Glomerular visceral epithelial cell (primary cell): ENCODE data around the gene EIF2D.
"Not testable (repeated sequence)": the region's sequence is repeated elsewhere in the genome, so short reads cannot be mapped to it uniquely, and the experiment has no call there.

Experiments
- DNase-seq: peaks from one replicate; pipeline ENCODE4 v3.0.0-alpha.2; 2016; ENCODE audit errors: extremely low spot score

Gene EIF2D

GRCh38 chr1:206587904-206588303 lies 24.4 kb downstream of the EIF2D start:
- no peak for DNase-seq

GRCh38 chr1:206586501-206587445 lies 25.5 kb downstream of the EIF2D start:
- no peak for DNase-seq

- no peak for DNase-seq
Observed at GRCh38 chr1:206584683-206585082, 27.6 kb downstream of the EIF2D start.

DNA sequence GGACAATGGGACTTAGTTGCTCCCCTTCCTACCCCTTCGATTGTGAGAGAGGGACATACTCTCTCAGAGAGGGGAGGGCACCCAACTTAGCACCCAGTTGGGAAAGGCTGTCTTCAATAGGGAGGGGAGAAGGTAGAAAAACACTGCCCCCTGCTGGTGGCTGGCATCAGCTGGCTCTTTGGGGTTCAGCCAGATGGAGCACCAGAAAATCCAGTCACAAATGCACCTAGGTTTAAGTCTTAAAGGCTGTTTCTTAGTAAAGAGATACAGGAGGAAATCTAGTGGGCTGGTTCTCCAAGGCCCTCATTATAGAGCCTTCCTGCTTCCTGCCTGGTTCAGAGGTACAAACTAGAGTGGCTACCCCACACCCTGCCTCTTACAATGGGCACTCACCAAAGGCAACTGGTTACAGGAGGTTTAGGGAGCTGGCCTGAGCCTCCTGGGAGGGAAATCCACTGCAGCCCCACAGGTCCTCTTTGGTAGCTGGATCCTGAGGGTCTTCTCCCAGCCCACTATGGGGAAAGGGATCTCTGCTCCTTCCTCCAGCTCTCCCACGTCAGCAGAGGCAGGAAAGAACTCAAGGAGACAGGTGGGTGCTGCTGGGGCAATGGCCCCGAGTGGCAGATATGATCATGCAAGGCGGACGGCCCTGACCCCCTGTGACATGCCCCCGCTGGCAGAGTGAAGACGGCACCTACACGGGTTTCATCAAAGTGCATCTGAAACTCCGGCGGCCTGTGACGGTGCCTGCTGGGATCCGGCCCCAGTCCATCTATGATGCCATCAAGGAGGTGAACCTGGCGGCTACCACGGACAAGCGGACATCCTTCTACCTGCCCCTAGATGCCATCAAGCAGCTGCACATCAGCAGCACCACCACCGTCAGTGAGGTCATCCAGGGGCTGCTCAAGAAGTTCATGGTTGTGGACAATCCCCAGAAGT lies 28.3 kb downstream of the EIF2D start:
- peak; percentile 64 for DNase-seq

DNA sequence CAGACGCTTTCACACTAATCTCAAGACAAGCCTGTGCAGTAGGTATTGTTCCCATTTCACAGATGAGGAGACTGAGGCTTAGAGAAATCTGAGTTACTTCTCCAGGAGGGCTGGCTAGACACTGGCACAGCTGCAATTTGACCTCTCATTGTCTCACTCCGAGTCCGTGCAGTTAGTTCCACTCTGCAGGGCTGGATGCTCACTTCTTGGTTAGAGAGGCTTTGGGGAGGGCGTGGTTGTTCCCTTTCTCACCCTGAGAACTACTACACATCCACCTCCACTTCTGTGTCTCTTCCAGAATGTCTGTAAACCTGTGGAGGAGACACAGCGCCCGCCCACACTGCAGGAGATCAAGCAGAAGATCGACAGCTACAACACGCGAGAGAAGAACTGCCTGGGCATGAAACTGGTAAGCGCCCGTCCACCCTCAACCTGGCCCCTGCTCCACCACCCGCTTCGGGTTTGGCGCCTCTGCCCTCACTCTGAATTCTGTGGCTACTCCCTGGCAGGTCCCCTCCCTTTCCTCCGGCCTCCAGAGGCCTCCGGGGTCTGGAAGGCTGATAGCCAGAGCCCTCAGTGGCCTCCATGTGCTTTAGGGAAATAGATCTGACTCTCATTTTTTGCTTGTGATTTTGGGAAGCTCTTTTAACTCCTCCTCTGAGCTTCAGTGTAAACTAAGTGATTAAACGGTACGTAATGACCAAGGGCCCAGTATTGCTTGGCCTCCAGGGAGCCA lies 29.1 kb downstream of the EIF2D start:
- DNase-seq: no peak

- no peak for DNase-seq
Observed at GRCh38 chr1:206582537-206582936, 29.7 kb downstream of the EIF2D start.

DNA sequence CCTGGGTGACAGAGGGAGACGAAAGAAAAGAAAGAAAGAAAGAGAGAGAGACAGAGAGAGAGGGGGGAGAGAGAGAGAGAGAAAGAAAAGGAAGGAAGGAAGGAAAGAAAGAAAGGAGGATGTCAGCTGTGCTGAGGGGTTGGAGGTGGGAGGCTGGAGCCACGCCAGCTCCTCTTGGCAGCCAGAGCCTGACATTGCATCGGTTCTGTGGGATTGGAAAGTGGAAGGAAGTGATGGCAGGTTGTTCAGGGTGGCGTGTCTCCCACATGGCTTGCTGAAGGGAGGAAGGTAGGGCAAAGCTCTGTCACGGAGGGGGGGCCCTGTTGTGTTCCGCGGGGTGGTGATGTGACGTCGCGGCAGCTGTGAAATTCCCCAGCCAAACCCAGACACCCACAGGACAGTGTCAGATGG lies 30.7 kb downstream of the EIF2D start:
- no peak for DNase-seq

DNA sequence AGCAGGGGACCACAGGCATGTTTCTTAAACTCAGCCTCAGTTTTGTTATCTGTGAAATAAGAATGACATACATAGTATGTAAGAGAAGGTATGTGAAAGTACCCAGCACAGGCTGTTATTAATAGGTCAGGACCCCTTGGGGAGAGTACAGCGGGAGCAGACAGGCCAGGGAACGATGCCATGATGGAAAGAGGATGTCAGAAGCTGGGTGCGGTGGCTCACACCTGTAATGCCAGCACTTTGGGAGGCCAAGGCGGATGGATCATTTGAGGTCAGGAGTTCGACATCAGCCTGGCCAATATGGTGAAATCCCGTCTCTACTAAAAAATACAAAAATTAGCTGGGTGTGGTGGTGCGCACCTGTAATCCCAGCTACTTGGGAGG lies 31.2 kb downstream of the EIF2D start:
- not testable (repeated sequence) for DNase-seq

- no peak for DNase-seq
Observed at GRCh38 chr1:206580438-206581113, 31.7 kb downstream of the EIF2D start.

GRCh38 chr1:206579747-206580437 lies 32.4 kb downstream of the EIF2D start:
- peak; percentile 74 for DNase-seq

- DNase-seq: no peak
Observed at GRCh38 chr1:206578978-206579374, 33.3 kb downstream of the EIF2D start.

GRCh38 chr1:206578068-206578977 lies 33.9 kb downstream of the EIF2D start:
- no peak for DNase-seq

DNA sequence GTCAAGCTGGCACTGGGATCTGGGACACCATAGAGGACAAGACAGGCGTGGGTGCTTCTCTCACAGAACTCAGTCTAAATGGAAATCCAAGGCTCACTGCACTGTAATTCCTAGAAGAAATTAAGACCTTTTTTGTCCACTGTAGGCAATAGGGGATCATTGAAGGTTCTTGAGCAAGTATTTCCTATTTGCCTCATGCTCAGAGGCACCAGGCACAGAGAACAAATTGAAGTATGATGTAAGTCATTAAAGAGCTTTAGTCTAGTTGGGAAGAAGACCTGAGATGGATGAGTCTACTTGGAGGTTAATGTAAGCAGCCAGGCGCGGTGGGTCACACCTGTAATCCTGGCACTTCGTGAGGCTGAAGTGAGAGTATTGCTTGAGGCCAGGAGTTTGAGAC lies 34.6 kb downstream of the EIF2D start:
- no peak for DNase-seq

DNA sequence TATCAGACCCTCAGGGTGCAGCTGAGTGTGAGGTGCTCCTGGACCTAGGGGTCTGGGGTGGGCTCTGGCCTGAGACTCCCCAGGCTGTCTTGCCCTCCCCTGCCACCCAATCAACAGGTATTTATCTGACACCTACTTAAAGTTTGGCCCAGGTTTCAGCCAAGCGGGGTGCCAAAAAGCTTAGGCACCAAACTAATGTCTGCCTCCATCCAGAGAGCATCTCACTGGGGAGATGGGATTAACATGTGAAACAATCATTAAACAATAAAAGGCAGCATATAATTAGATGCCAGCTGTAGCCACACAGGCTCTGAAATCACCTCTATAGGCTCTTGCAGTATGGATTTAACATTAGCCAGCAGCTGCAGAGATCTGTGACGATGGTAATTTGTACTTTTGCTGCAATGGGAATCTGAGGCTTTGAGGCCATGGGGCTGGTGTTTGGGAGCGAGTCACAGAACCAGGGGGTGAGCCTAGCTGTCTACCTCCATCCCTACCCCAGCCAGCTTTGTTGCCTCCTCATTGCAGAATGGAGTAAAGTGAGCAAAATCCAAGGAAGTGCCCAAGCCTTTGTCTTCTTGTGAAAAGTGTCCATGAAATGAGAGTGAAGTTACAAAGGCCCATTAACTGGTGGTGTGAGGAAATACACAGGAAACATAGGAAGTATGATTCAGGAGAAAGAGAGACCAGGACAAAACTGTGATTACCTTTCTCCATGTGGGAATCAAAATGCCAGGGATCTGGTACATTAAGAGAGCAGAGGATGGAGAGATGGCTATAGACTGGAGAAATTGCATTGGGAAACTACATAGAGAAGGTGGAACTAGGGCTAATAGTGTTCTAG lies 36.1 kb downstream of the EIF2D start:
- DNase-seq: no peak

- no peak for DNase-seq
Observed at GRCh38 chr1:206575165-206575893, 36.9 kb downstream of the EIF2D start.

GRCh38 chr1:206573762-206574161 lies 38.5 kb downstream of the EIF2D start:
- no peak for DNase-seq

- no peak for DNase-seq
Observed at GRCh38 chr1:206573319-206573718, 38.9 kb downstream of the EIF2D start.

DNA sequence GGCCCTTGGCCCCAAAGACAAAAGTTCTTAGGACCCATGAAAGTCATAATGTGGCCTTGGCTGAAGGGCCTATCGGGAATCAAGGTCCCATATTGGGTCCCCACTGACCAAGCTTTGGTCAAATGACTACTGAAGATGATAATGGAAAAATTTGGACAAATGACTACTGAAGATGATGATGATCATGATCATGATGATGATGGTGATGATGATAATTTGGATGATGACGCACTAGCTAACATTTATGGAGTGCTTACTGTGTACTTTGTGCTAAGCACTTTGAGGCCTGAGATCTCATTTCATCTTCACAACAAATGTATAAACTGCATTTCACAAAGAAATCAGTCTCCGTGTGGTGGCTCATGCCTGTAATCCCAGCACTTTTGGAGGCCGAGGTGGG lies 39.4 kb downstream of the EIF2D start:
- DNase-seq: no peak
